PC-3 (cell line): ENCODE results near the gene CRELD1.

Source experiments
- CTCF ChIP-seq: fragments of 300-600 bp; sonication (generic); conservative IDR thresholded peaks from 2 replicates; pipeline ENCODE4 v1.5.1; 2017; ENCODE audit warnings: antibody characterized with exemption, low read depth, mild to moderate bottlenecking, low read length
- EZH2phosphoT487 ChIP-seq: fragments of 300-600 bp; sonication (generic); IDR thresholded peaks from 2 replicates; pipeline ENCODE4 v1.6.1; 2018; ENCODE audit warnings: mild to moderate bottlenecking, antibody characterized with exemption, low read length, borderline replicate concordance

GRCh38 chr3:9938966-9939365 lies 5.3 kb downstream of the CRELD1 start:
- TF ChIP-seq CTCF (no peak), EZH2phosphoT487 (no peak)
